WI38 (cell line): ENCODE data around the gene CLDN11.
A peak's percentile ranks its signal among the peaks of the same experiment; 100 is the strongest.

Experiments used
- H3K4me3 ChIP-seq: 2 replicates; pipeline ENCODE4 v1.5.1; 2011; ENCODE audit warnings: low read depth, mild to moderate bottlenecking, control low read depth, low read length
- TF ChIP-seq, protein P1 (sequence below): IDR thresholded peaks from 2 replicates; pipeline ENCODE4 v1.5.1; 2012; ENCODE audit warnings: low read depth, mild to moderate bottlenecking, control low read depth, low read length

CLDN11 gene

DNA sequence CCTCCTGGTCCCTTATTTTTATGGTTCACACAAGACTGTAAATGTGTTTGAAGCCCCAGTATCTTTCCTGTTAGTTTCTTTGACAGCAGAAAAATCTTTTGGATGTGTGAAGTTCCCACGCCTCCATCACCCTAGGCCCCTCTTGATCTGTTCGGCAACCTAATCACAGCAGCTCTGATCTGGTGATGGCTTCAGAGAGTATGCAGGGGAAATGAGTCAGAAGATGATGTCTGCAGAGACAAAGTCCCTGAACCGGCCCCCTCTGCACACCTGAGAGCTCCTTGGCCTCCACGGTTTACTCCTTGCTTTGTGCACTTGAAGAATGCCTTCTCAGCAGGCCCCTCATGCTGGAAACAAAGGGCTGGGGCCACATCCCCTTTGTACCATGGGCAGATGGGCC lies 63.5 kb downstream of the CLDN11 start:
- TF ChIP-seq, protein P1, sequence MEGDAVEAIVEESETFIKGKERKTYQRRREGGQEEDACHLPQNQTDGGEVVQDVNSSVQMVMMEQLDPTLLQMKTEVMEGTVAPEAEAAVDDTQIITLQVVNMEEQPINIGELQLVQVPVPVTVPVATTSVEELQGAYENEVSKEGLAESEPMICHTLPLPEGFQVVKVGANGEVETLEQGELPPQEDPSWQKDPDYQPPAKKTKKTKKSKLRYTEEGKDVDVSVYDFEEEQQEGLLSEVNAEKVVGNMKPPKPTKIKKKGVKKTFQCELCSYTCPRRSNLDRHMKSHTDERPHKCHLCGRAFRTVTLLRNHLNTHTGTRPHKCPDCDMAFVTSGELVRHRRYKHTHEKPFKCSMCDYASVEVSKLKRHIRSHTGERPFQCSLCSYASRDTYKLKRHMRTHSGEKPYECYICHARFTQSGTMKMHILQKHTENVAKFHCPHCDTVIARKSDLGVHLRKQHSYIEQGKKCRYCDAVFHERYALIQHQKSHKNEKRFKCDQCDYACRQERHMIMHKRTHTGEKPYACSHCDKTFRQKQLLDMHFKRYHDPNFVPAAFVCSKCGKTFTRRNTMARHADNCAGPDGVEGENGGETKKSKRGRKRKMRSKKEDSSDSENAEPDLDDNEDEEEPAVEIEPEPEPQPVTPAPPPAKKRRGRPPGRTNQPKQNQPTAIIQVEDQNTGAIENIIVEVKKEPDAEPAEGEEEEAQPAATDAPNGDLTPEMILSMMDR: no peak
- H3K4me3 ChIP-seq: no peak overlapping the region

- TF ChIP-seq, protein P1: peak; percentile 19; the same call in 1 of the 2 replicates
- H3K4me3 ChIP-seq: no peak overlapping the region
These were observed 65.0 kb downstream of the CLDN11 start for GRCh38 chr3:170483485-170484262.
